Measurements from ENCODE around the gene JPH4. TPM values are rescaled to one million over a fixed set of nuclear protein-coding genes. Genes with fewer than 3 reads are reported as not detected.

Gene JPH4
- total and polyA plus RNA-seq, 12 donors, result 0.06 to 0.38 (median 0.15) TPM; not detected in 1

DNA sequence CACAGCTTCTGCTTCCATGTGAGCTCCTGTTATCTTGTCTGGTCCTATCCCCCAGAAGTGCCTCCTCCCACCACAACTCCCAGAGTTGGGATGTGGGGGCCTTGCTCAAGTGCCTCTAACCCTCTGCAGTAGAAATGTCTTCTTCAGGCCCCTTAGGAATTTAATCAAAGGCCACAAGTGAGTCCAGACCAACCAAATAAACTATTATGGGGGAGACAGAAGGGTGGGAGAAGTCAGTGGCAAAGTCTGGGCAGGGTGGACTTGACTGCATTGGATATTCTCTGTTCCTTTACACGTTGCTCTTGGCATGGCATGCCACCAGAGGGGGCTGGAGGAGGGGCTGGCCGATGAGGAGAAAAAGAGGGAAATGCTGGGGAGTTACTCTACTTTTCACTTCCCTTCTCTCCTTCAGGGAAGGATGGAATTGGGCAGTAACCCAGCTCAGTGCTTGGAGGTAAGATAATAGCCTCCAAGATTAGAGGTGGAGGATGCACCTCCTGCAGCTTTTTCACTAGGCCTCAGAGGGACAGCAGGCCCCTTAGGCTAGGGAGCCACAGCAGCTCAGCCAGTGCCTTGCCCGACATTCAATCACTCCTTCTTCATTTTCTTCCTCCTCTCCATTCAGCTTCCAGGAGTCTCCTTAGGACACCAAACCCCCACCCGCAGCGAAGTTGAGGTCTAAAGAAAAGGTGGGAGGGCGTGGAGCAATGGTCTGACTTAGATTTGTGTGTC lies 9.8 kb downstream of the JPH4 start:
- DNase-seq (no peak), ATAC-seq (no peak)
- intact Hi-C loops (cut with DNase I), result loop anchor here in 3 of 10 donors (10.0 kb wide), 2 partner anchors 244 to 304 kb away; partner anchors contain the start of gene PABPN1 (in 2 of the 3)
- WGBS, 2 donors, result 62 to 66% methylated on average over 6 of the region's 6 CpGs
- Histone ChIP-seq H3K4me3 (no peak overlapping the region), H3K36me3 (peaks cover 0 to 24% (median 0%) of the 10 kb centered on the region in 9 donors), H3K27ac (peak overlapping the region in 1 of 10 donors; percentile 90), H3K27me3 (peaks cover 0 to 22% (median 4%) of the 10 kb centered on the region in 7 donors), H3K9me3 (no peaks in the 10 kb centered on the region), H3K4me1 (peaks cover 2 to 42% (median 17%) of the 10 kb centered on the region in 9 donors)
- TF ChIP-seq CTCF (IDR thresholded peaks at IDR 0.05), result peak in 4 of 9 donors; percentile 12 to 38 (median 32)

GRCh38 chr14:23568021-23568599 lies 10.5 kb downstream of the JPH4 start:
- Histone ChIP-seq H3K4me1 (peaks cover 2 to 38% (median 17%) of the 10 kb centered on the region in 9 donors), H3K4me3 (peak overlapping the region in 9 of 10 donors; percentile 59 to 78 (median 61)), H3K9me3 (no peaks in the 10 kb centered on the region), H3K27ac (peak overlapping the region in 8 of 10 donors; percentile 61 to 90 (median 71)), H3K36me3 (peaks cover 0 to 30% (median 0%) of the 10 kb centered on the region in 9 donors), H3K27me3 (peaks cover 0 to 16% (median 2%) of the 10 kb centered on the region in 7 donors)
- no peak for DNase-seq
- no peak for ATAC-seq
- intact Hi-C loops (cut with DNase I), result loop anchor here in 3 of 10 donors (10.0 kb wide), 2 partner anchors 243 to 303 kb away; partner anchors contain the start of gene PABPN1 (in 2 of the 3)
- 74 to 79% methylated on average over 2 of the region's 2 CpGs for WGBS, 2 donors
- TF ChIP-seq CTCF (IDR thresholded peaks at IDR 0.05), result no peak

GRCh38 chr14:23567186-23568020 lies 11.2 kb downstream of the JPH4 start, which contains the start of gene AP1G2:
Gene AP1G2, minus strand, starts transcription at chr14:23567791. Its CDS starts 477 bp downstream, at chr14:23567314.
- peaks cover 0 to 35% (median 0%) of the 10 kb centered on the region in 9 donors for H3K36me3 ChIP-seq
- 2% methylated on average over 52 to 53 of the region's 53 CpGs for WGBS, 2 donors
- DNase-seq (peak; percentile 84 to 85), ATAC-seq (peak; percentile 59 to 89 (median 82))
- intact Hi-C loops (cut with DNase I), result loop anchor here in 3 of 10 donors (10.0 kb wide), 2 partner anchors 243 to 303 kb away; partner anchors contain the start of gene PABPN1 (in 2 of the 3)
- no peaks in the 10 kb centered on the region for H3K9me3 ChIP-seq
- peaks cover 2 to 34% (median 16%) of the 10 kb centered on the region in 9 donors for H3K4me1 ChIP-seq
- peak within 1 kb of the TSS in 8 of 10 donors; percentile 61 to 90 (median 71) for H3K27ac ChIP-seq
- peaks cover 0 to 12% (median 0%) of the 10 kb centered on the region in 7 donors for H3K27me3 ChIP-seq
- no peak for TF ChIP-seq CTCF (IDR thresholded peaks at IDR 0.05)
- H3K4me3 ChIP-seq, result peak within 1 kb of the TSS; percentile 59 to 78 (median 64)
